PC-9 (cell line): ENCODE measurements around the gene KRTAP10-6. TPM values are rescaled to one million over a fixed set of nuclear protein-coding genes. Genes with fewer than 3 reads are reported as not detected.

ENCODE experiments used
- BruUV-seq: library from RNA; stranded (reverse); fragments of 400-500 nt; replicated peaks from 2 replicates; lab custom pipeline; 2021; lab: Mats Ljungman, UMichigan
- CTCF ChIA-PET: fragments of 300-600 bp; sonication (Branson Sonifier 250); formaldehyde crosslinking; loops from one replicate; lab custom pipeline; 2022; ENCODE audit warnings: antibody characterized with exemption; lab: Charles Lee
- POLR2A ChIA-PET: fragments of 300-600 bp; sonication (Branson Sonifier 250); formaldehyde crosslinking; loops from one replicate; lab custom pipeline; 2022; ENCODE audit warnings: antibody characterized with exemption; ENCODE audit not compliant: unreplicated experiment; lab: Charles Lee
- DNase-seq, 2 experiments: peaks; one replicate each; pipeline versions ENCODE4 v3.0.0 to v3.0.0-alpha.2; 2015 to 2022; ENCODE audit warnings: mixed read lengths in 1 of 2
- H2AFZ ChIP-seq: fragments of 200-600 bp; sonication (generic); 2 replicates; pipeline ENCODE4 v1.8.1; 2017; ENCODE audit warnings: antibody characterized with exemption
- H3F3A ChIP-seq: fragments of 200-600 bp; sonication (generic); 2 replicates; pipeline ENCODE4 v1.8.1; 2017; ENCODE audit warnings: antibody characterized with exemption, mild to moderate bottlenecking, low read depth; ENCODE audit not compliant: insufficient read depth
- H3K27ac ChIP-seq: fragments of 200-600 bp; sonication (generic); 2 replicates; pipeline ENCODE4 v1.6.1; 2016; ENCODE audit warnings: mixed run types
- H3K27me3 ChIP-seq: fragments of 200-600 bp; sonication (generic); 2 replicates; pipeline ENCODE4 v1.6.1; 2016; ENCODE audit warnings: low read depth, mixed run types; ENCODE audit not compliant: insufficient read depth
- H3K36me3 ChIP-seq: fragments of 200-600 bp; sonication (generic); 2 replicates; pipeline ENCODE4 v1.6.1; 2016; ENCODE audit warnings: low read depth, mixed run types
- H3K4me1 ChIP-seq: fragments of 200-600 bp; sonication (generic); replicated peaks from 2 replicates; pipeline ENCODE4 v1.6.1; 2016; ENCODE audit warnings: mixed run types; ENCODE audit not compliant: insufficient read depth
- H3K4me2 ChIP-seq: fragments of 200-600 bp; sonication (generic); 2 replicates; pipeline ENCODE4 v1.6.1; 2017; ENCODE audit warnings: mixed run types
- H3K4me3 ChIP-seq: fragments of 200-600 bp; sonication (generic); 2 replicates; pipeline ENCODE4 v1.6.1; 2016; ENCODE audit warnings: mixed run types
- H3K79me2 ChIP-seq: fragments of 200-600 bp; sonication (generic); 2 replicates; pipeline ENCODE4 v1.6.1; 2017; ENCODE audit warnings: low read depth, mixed run types
- H3K9me2 ChIP-seq: fragments of 200-600 bp; sonication (generic); 2 replicates; pipeline ENCODE4 v1.8.1; 2017; ENCODE audit warnings: mild to moderate bottlenecking; ENCODE audit not compliant: insufficient read depth
- H3K9me3 ChIP-seq: fragments of 200-600 bp; sonication (generic); 2 replicates; pipeline ENCODE4 v1.8.1; 2016; ENCODE audit warnings: low read depth; ENCODE audit not compliant: insufficient read depth
- H4K20me1 ChIP-seq: fragments of 200-600 bp; sonication (generic); 2 replicates; pipeline ENCODE4 v1.8.1; 2017; ENCODE audit not compliant: insufficient read depth
- CTCF ChIP-seq: fragments of 200-600 bp; sonication (generic); conservative IDR thresholded peaks from 2 replicates; pipeline ENCODE4 v1.6.1; 2017; ENCODE audit warnings: mixed run types, antibody characterized with exemption, mild to moderate bottlenecking, moderate library complexity
- EZH2 ChIP-seq: fragments of 200-600 bp; sonication (generic); IDR thresholded peaks from 2 replicates; pipeline ENCODE4 v1.8.0; 2017; ENCODE audit warnings: antibody characterized with exemption, low read depth
- intact Hi-C: fragments of 100-400 bp; cut with micrococcal nuclease; formaldehyde crosslinking; loops from one replicate; pipeline ENCODE4 v1.10.0; 2022; ENCODE audit not compliant: unreplicated experiment
- total RNA-seq: library from RNA; stranded (reverse); gene quantifications from 2 replicates; pipeline ENCODE4 v1.2.3, GENCODE V29; 2021

KRTAP10-6 gene
- total RNA-seq, 1 experiment from 2014 or later = not detected

GRCh38 chr21:44615911-44616590 is 23.7 kb upstream of the KRTAP10-6 start:
- H3K27ac ChIP-seq = no peak overlapping the region
- no peaks in the 10 kb centered on the region for H3K9me2 ChIP-seq
- H3K9me3 ChIP-seq = no peaks in the 10 kb centered on the region
- intact Hi-C loops = no loop called here
- no TSS peak for BruUV-seq
- ChIA-PET CTCF (no interaction called here), POLR2A (no interaction called here)
- no peaks in the 10 kb centered on the region for H3K36me3 ChIP-seq
- no peak overlapping the region for H3K4me2 ChIP-seq
- no peaks in the 10 kb centered on the region for H3F3A ChIP-seq
- peaks cover 42% of the 10 kb centered on the region for H3K27me3 ChIP-seq
- H3K79me2 ChIP-seq = no peaks in the 10 kb centered on the region
- H2AFZ ChIP-seq = no peak overlapping the region
- DNase-seq = no peak
- H3K4me1 ChIP-seq = no peaks in the 10 kb centered on the region
- H4K20me1 ChIP-seq = no peaks in the 10 kb centered on the region
- TF ChIP-seq EZH2 (no peak), CTCF (no peak)
- H3K4me3 ChIP-seq = no peak overlapping the region

- CTCF ChIA-PET = no interaction called here
- H3K4me2 ChIP-seq = no peak overlapping the region
- H3K9me3 ChIP-seq = no peaks in the 10 kb centered on the region
- no peaks in the 10 kb centered on the region for H3F3A ChIP-seq
- TF ChIP-seq CTCF = no peak
- no peak for TF ChIP-seq EZH2
- H4K20me1 ChIP-seq = no peaks in the 10 kb centered on the region
- no peaks in the 10 kb centered on the region for H3K4me1 ChIP-seq
- no TSS peak for BruUV-seq
- H3K36me3 ChIP-seq = no peaks in the 10 kb centered on the region
- H3K9me2 ChIP-seq = no peaks in the 10 kb centered on the region
- H3K27me3 ChIP-seq = peaks cover 42% of the 10 kb centered on the region
- no peak overlapping the region for H3K27ac ChIP-seq
- POLR2A ChIA-PET = no interaction called here
- H2AFZ ChIP-seq = no peak overlapping the region
- H3K4me3 ChIP-seq = no peak overlapping the region
- intact Hi-C loops = no loop called here
- no peak for DNase-seq
- H3K79me2 ChIP-seq = no peaks in the 10 kb centered on the region
Observed at GRCh38 chr21:44615466-44615865, 23.2 kb upstream of the KRTAP10-6 start.

- Histone ChIP-seq H3K4me2 (no peak overlapping the region), H3K36me3 (no peaks in the 10 kb centered on the region), H3K27me3 (peaks cover 42% of the 10 kb centered on the region), H3F3A (no peaks in the 10 kb centered on the region), H4K20me1 (no peaks in the 10 kb centered on the region), H3K27ac (no peak overlapping the region), H3K9me3 (no peaks in the 10 kb centered on the region), H3K4me1 (no peaks in the 10 kb centered on the region), H2AFZ (no peak overlapping the region), H3K4me3 (no peak overlapping the region), H3K79me2 (no peaks in the 10 kb centered on the region), H3K9me2 (no peaks in the 10 kb centered on the region)
- no TSS peak for BruUV-seq
- ChIA-PET POLR2A (no interaction called here), CTCF (no interaction called here)
- DNase-seq = no peak
- intact Hi-C loops = no loop called here
- TF ChIP-seq CTCF (no peak), EZH2 (no peak)
Observed at GRCh38 chr21:44614961-44615391, 22.7 kb upstream of the KRTAP10-6 start.
